ENCODE results near the gene PPM1H.

The PPM1H gene

DNA sequence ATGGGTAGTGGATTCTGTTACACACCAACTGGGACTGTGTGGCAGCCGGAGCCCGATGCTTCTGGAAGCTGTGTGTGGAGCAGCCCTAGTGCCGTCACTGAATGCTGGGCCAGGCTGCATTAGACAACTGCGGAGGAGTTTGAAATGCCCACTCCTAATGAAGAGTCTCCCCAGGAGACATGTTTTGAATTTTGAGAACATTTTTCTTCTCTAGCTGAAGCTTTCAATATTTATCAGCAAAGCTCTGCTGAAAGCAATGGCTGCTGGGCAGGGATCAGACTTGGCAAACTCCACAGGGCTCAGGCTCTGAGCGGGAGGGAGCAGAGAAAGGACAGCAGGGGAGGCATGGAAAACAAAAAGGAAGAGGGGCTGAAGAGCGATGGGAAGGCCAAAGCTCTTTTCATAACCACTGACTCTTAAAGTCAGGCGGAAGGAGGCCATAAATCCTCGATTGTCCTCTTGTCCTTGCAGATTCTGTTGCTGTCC is 279.2 kb downstream of the PPM1H start:
- Histone ChIP-seq H3K9me3 (ENCODE audit: control insufficient read depth in 5 of 5, low read length in 5 of 5) (no peaks in the 10 kb centered on the region), H3K36me3 (ENCODE audit: control insufficient read depth in 5 of 5, insufficient read depth in 5 of 5, low read length in 5 of 5) (no peaks in the 10 kb centered on the region), H3K4me3 (ENCODE audit: low read depth in 1 of 5, low read length in 5 of 5) (no peak overlapping the region), H3K4me1 (ENCODE audit: control insufficient read depth in 5 of 5, insufficient read depth in 5 of 5, low read length in 5 of 5) (peaks cover 0 to 39% (median 18%) of the 10 kb centered on the region in 5 donors), H3K27ac (ENCODE audit: low read depth, low read length) (no peak overlapping the region), H3K27me3 (ENCODE audit: control insufficient read depth in 5 of 5, insufficient read depth in 4 of 5, low read length in 5 of 5) (no peaks in the 10 kb centered on the region), H3K9ac (ENCODE audit: low read length in 5 of 5) (no peak overlapping the region)

GRCh38 chr12:62654326-62655241 is 280.4 kb downstream of the PPM1H start:
- Histone ChIP-seq H3K27ac (ENCODE audit: low read depth, low read length) (no peak overlapping the region), H3K4me1 (ENCODE audit: control insufficient read depth in 5 of 5, insufficient read depth in 5 of 5, low read length in 5 of 5) (peaks cover 0 to 30% (median 14%) of the 10 kb centered on the region in 5 donors), H3K27me3 (ENCODE audit: control insufficient read depth in 5 of 5, insufficient read depth in 4 of 5, low read length in 5 of 5) (no peaks in the 10 kb centered on the region), H3K4me3 (ENCODE audit: low read depth in 1 of 5, low read length in 5 of 5) (no peak overlapping the region), H3K9me3 (ENCODE audit: control insufficient read depth in 5 of 5, low read length in 5 of 5) (no peaks in the 10 kb centered on the region), H3K9ac (ENCODE audit: low read length in 5 of 5) (no peak overlapping the region), H3K36me3 (ENCODE audit: control insufficient read depth in 5 of 5, insufficient read depth in 5 of 5, low read length in 5 of 5) (no peaks in the 10 kb centered on the region)

DNA sequence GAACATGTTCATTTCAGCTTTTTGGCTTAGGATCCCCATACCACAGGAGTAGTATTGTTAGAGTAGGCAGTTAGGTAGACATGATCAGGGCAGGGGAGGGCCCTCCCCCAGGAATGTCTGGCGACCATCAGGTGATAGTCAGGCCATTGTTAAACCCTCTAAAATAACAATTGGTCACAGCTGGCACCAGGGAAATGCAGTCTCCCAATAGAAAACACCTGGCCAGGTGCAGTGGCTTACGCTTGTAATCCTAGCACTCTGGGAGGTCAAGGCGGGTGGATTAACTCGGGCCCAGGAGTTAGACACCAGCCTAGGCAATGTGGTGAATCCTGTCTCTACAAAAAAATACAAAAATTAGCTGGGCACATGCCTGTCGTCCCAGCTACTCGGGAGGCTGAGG is 281.2 kb downstream of the PPM1H start:
- no peak overlapping the region for H3K27ac ChIP-seq (ENCODE audit: low read depth, low read length)
- no peak overlapping the region for H3K9ac ChIP-seq (ENCODE audit: low read length in 5 of 5)
- H3K9me3 ChIP-seq (ENCODE audit: control insufficient read depth in 5 of 5, low read length in 5 of 5) = no peaks in the 10 kb centered on the region
- H3K4me1 ChIP-seq (ENCODE audit: control insufficient read depth in 5 of 5, insufficient read depth in 5 of 5, low read length in 5 of 5) = peaks cover 0 to 28% (median 14%) of the 10 kb centered on the region in 5 donors
- no peaks in the 10 kb centered on the region for H3K27me3 ChIP-seq (ENCODE audit: control insufficient read depth in 5 of 5, insufficient read depth in 4 of 5, low read length in 5 of 5)
- H3K36me3 ChIP-seq (ENCODE audit: control insufficient read depth in 5 of 5, insufficient read depth in 5 of 5, low read length in 5 of 5) = no peaks in the 10 kb centered on the region
- H3K4me3 ChIP-seq (ENCODE audit: low read depth in 1 of 5, low read length in 5 of 5) = no peak overlapping the region

DNA sequence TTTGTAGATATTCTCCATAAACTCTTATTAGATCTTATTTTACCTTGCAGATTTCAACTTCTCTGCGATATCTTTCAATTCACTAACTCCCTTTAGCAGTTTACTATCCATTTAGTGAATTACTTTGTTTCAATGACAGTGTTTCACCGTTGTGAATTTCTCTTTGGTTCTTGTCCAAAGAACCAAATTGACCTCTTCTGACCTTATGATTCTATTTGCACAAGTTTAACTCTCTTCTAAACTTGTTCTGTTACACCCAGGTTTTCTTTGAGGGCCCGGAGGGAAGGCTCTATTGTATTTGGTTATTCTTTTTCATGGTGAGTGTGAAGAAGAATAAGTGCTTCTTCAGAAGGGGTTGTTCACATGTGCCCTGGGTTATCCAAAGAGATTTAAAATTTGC is 281.6 kb downstream of the PPM1H start:
- Histone ChIP-seq H3K27me3 (ENCODE audit: control insufficient read depth in 5 of 5, insufficient read depth in 4 of 5, low read length in 5 of 5) (no peaks in the 10 kb centered on the region), H3K36me3 (ENCODE audit: control insufficient read depth in 5 of 5, insufficient read depth in 5 of 5, low read length in 5 of 5) (peaks cover 0 to 2% (median 0%) of the 10 kb centered on the region in 5 donors), H3K9ac (ENCODE audit: low read length in 5 of 5) (no peak overlapping the region), H3K27ac (ENCODE audit: low read depth, low read length) (no peak overlapping the region), H3K9me3 (ENCODE audit: control insufficient read depth in 5 of 5, low read length in 5 of 5) (no peaks in the 10 kb centered on the region), H3K4me1 (ENCODE audit: control insufficient read depth in 5 of 5, insufficient read depth in 5 of 5, low read length in 5 of 5) (peaks cover 0 to 28% (median 14%) of the 10 kb centered on the region in 5 donors), H3K4me3 (ENCODE audit: low read depth in 1 of 5, low read length in 5 of 5) (no peak overlapping the region)

DNA sequence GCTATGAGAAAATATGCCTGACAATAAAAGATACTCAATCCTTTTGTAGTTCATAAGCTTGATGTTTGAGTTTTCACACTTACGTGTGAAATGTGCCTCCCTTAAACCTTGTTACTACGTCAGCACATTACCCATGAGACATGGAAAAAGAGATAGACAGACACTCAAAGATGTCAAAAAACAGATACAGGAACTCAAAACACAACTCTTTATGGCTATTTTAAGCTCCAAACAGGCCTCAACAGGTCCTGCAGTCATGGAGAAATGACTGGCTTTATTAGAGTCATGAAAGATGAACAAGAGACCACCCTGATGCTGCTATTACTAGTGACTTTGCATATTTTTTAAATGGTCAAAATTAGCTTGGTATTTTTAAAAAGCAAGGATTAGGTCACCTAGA is 283.8 kb downstream of the PPM1H start:
- Histone ChIP-seq H3K9ac (ENCODE audit: low read length in 5 of 5) (no peak overlapping the region), H3K4me3 (ENCODE audit: low read depth in 1 of 5, low read length in 5 of 5) (no peak overlapping the region), H3K4me1 (ENCODE audit: control insufficient read depth in 5 of 5, insufficient read depth in 5 of 5, low read length in 5 of 5) (peaks cover 0 to 20% (median 4%) of the 10 kb centered on the region in 5 donors), H3K27me3 (ENCODE audit: control insufficient read depth in 5 of 5, insufficient read depth in 4 of 5, low read length in 5 of 5) (no peaks in the 10 kb centered on the region), H3K36me3 (ENCODE audit: control insufficient read depth in 5 of 5, insufficient read depth in 5 of 5, low read length in 5 of 5) (peaks cover 0 to 11% (median 3%) of the 10 kb centered on the region in 5 donors), H3K27ac (ENCODE audit: low read depth, low read length) (no peak overlapping the region), H3K9me3 (ENCODE audit: control insufficient read depth in 5 of 5, low read length in 5 of 5) (no peaks in the 10 kb centered on the region)

DNA sequence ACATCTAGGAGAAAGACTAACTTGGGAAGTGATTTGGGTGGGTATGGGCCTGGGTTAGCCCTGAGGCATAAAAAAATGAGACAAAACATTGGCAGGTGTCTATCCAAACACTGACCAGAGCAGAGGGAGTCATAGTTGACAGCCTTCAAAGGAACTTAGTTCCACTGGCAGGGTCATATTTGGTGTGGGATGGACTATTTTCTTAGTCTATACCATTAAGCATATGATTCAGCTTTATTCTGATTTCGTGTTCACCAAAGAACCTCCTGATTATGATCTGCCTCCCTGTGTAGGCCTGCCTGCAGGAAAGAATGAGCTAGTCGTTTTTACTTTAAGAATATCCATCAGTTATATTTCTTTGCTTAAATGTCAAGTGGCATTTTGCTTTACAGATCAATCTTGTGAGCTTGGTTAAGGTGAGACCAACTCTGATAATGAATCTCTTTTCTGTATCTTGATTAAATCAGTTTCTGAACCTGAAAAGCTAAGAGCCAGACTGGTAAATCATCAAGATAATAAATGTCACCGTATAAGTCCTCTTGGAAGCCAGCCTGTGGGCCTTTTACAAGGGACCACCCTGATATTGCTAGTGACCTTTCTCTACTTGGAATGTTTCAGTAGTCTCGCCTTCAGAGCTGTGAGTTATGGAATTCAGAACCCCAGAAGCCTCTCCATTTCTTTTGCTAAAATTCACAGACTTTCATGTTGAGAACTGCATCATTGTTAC is 285.4 kb downstream of the PPM1H start:
- Histone ChIP-seq H3K4me1 (ENCODE audit: control insufficient read depth in 5 of 5, insufficient read depth in 5 of 5, low read length in 5 of 5) (peaks cover 0 to 13% (median 0%) of the 10 kb centered on the region in 5 donors), H3K9me3 (ENCODE audit: control insufficient read depth in 5 of 5, low read length in 5 of 5) (no peaks in the 10 kb centered on the region), H3K27ac (ENCODE audit: low read depth, low read length) (no peak overlapping the region), H3K36me3 (ENCODE audit: control insufficient read depth in 5 of 5, insufficient read depth in 5 of 5, low read length in 5 of 5) (peaks cover 0 to 12% (median 3%) of the 10 kb centered on the region in 5 donors), H3K4me3 (ENCODE audit: low read depth in 1 of 5, low read length in 5 of 5) (no peak overlapping the region), H3K9ac (ENCODE audit: low read length in 5 of 5) (no peak overlapping the region), H3K27me3 (ENCODE audit: control insufficient read depth in 5 of 5, insufficient read depth in 4 of 5, low read length in 5 of 5) (no peaks in the 10 kb centered on the region)

- H3K27ac ChIP-seq (ENCODE audit: low read depth, low read length) = no peak overlapping the region
- H3K4me3 ChIP-seq (ENCODE audit: low read depth in 1 of 5, low read length in 5 of 5) = no peak overlapping the region
- no peaks in the 10 kb centered on the region for H3K9me3 ChIP-seq (ENCODE audit: control insufficient read depth in 5 of 5, low read length in 5 of 5)
- peaks cover 0 to 12% (median 3%) of the 10 kb centered on the region in 5 donors for H3K36me3 ChIP-seq (ENCODE audit: control insufficient read depth in 5 of 5, insufficient read depth in 5 of 5, low read length in 5 of 5)
- no peak overlapping the region for H3K9ac ChIP-seq (ENCODE audit: low read length in 5 of 5)
- H3K27me3 ChIP-seq (ENCODE audit: control insufficient read depth in 5 of 5, insufficient read depth in 4 of 5, low read length in 5 of 5) = no peaks in the 10 kb centered on the region
- peaks cover 0 to 7% (median 0%) of the 10 kb centered on the region in 5 donors for H3K4me1 ChIP-seq (ENCODE audit: control insufficient read depth in 5 of 5, insufficient read depth in 5 of 5, low read length in 5 of 5)
Observed at GRCh38 chr12:62647586-62647985, 287.4 kb downstream of the PPM1H start.

DNA sequence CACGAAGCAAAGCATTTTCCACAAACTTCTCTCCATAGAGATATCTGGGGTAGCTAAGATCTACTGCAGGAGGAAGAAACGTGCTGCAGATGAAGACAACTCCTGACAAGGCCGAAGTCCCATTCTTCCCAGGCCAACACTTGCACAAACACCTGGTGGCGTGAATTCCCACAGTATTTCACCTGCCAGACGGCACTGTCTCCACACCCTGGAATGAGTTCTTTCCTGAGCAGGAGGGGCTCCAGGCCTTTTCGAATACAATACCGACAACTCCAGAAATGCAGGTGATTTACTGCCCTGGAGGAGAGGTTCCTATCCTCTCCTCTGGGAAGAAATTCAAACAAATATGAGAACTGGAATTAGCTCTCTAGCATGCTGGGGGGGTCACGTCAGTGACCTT is 288.4 kb downstream of the PPM1H start:
- Histone ChIP-seq H3K27ac (ENCODE audit: low read depth, low read length) (no peak overlapping the region), H3K4me3 (ENCODE audit: low read depth in 1 of 5, low read length in 5 of 5) (no peak overlapping the region), H3K4me1 (ENCODE audit: control insufficient read depth in 5 of 5, insufficient read depth in 5 of 5, low read length in 5 of 5) (peaks cover 0 to 7% (median 0%) of the 10 kb centered on the region in 5 donors), H3K9me3 (ENCODE audit: control insufficient read depth in 5 of 5, low read length in 5 of 5) (no peaks in the 10 kb centered on the region), H3K36me3 (ENCODE audit: control insufficient read depth in 5 of 5, insufficient read depth in 5 of 5, low read length in 5 of 5) (peaks cover 0 to 12% (median 3%) of the 10 kb centered on the region in 5 donors), H3K27me3 (ENCODE audit: control insufficient read depth in 5 of 5, insufficient read depth in 4 of 5, low read length in 5 of 5) (no peaks in the 10 kb centered on the region), H3K9ac (ENCODE audit: low read length in 5 of 5) (no peak overlapping the region)

DNA sequence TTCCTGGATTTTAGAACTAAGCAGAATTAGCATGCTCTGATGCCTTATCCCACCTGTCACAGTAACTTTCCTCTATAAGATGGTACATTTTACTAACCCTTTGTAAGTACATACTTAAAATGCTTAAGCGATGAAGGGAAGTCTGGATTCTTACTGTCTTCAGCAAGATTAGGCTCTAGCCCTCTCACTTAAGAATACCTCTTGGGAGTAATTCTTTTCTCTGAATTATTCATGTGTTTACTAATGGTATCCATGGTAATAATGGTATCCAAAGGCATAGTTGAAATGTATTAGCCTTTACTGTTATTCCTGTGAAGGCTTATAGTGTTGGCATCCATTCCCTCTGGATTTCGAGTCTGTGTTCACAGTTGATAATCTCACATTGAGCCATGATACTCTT is 291.5 kb downstream of the PPM1H start:
- H3K4me3 ChIP-seq (ENCODE audit: low read depth in 1 of 5, low read length in 5 of 5) = no peak overlapping the region
- no peaks in the 10 kb centered on the region for H3K9me3 ChIP-seq (ENCODE audit: control insufficient read depth in 5 of 5, low read length in 5 of 5)
- H3K27ac ChIP-seq (ENCODE audit: low read depth, low read length) = no peak overlapping the region
- peaks cover 0 to 11% (median 3%) of the 10 kb centered on the region in 5 donors for H3K36me3 ChIP-seq (ENCODE audit: control insufficient read depth in 5 of 5, insufficient read depth in 5 of 5, low read length in 5 of 5)
- peaks cover 0 to 7% (median 0%) of the 10 kb centered on the region in 5 donors for H3K4me1 ChIP-seq (ENCODE audit: control insufficient read depth in 5 of 5, insufficient read depth in 5 of 5, low read length in 5 of 5)
- no peak overlapping the region for H3K9ac ChIP-seq (ENCODE audit: low read length in 5 of 5)
- H3K27me3 ChIP-seq (ENCODE audit: control insufficient read depth in 5 of 5, insufficient read depth in 4 of 5, low read length in 5 of 5) = no peaks in the 10 kb centered on the region

GRCh38 chr12:62642486-62642885 is 292.5 kb downstream of the PPM1H start:
- Histone ChIP-seq H3K4me3 (ENCODE audit: low read depth in 1 of 5, low read length in 5 of 5) (no peak overlapping the region), H3K9ac (ENCODE audit: low read length in 5 of 5) (no peak overlapping the region), H3K4me1 (ENCODE audit: control insufficient read depth in 5 of 5, insufficient read depth in 5 of 5, low read length in 5 of 5) (peaks cover 0 to 1% (median 0%) of the 10 kb centered on the region in 5 donors), H3K27ac (ENCODE audit: low read depth, low read length) (no peak overlapping the region), H3K36me3 (ENCODE audit: control insufficient read depth in 5 of 5, insufficient read depth in 5 of 5, low read length in 5 of 5) (peaks cover 0 to 9% (median 0%) of the 10 kb centered on the region in 5 donors), H3K9me3 (ENCODE audit: control insufficient read depth in 5 of 5, low read length in 5 of 5) (no peaks in the 10 kb centered on the region), H3K27me3 (ENCODE audit: control insufficient read depth in 5 of 5, insufficient read depth in 4 of 5, low read length in 5 of 5) (no peaks in the 10 kb centered on the region)

All from subcutaneous abdominal adipose tissue (tissue), 5 donors.